Osteoblast (primary cell): Measurements from ENCODE around the gene RAB27B. TPM values are rescaled to one million over a fixed set of nuclear protein-coding genes. Genes with fewer than 3 reads are reported as not detected.
"Not testable (repeated sequence)": the region's sequence is repeated elsewhere in the genome, so short reads cannot be mapped to it uniquely, and the experiment has no call there.

Experiments
- DNase-seq: peaks from one replicate; pipeline ENCODE4 v3.0.0; 2011; ENCODE audit warnings: low spot score, mixed read lengths; ENCODE audit not compliant: insufficient read length; ENCODE audit errors: missing footprints
- H2AFZ ChIP-seq: 2 replicates; pipeline ENCODE4 v1.6.0; 2011; ENCODE audit warnings: mild to moderate bottlenecking, low read length
- H3K27ac ChIP-seq: 2 replicates; pipeline ENCODE4 v1.5.1; 2011; ENCODE audit warnings: mild to moderate bottlenecking, low read depth, low read length, moderate library complexity
- H3K27me3 ChIP-seq: 2 replicates; pipeline ENCODE4 v1.6.0; 2012; ENCODE audit warnings: mild to moderate bottlenecking, control low read depth, inconsistent platforms, low read length, moderate library complexity; ENCODE audit not compliant: insufficient read depth
- H3K36me3 ChIP-seq: 2 replicates; pipeline ENCODE4 v1.5.1; 2011; ENCODE audit warnings: mild to moderate bottlenecking, low read length, control low read depth, moderate library complexity; ENCODE audit not compliant: insufficient read depth
- H3K4me1 ChIP-seq: 2 replicates; pipeline ENCODE4 v1.5.1; 2011; ENCODE audit warnings: mild to moderate bottlenecking, low read length, control low read depth, moderate library complexity; ENCODE audit not compliant: insufficient read depth
- H3K4me2 ChIP-seq: 2 replicates; pipeline ENCODE4 v1.6.0; 2011; ENCODE audit warnings: mild to moderate bottlenecking, low read length; ENCODE audit not compliant: insufficient read depth
- H3K4me3 ChIP-seq: fragments of 200-600 bp; sonication (generic); 3 replicates; pipeline ENCODE4 v1.5.1; 2012; ENCODE audit warnings: mild to moderate bottlenecking, low read length, inconsistent platforms; ENCODE audit not compliant: insufficient read depth
- H3K79me2 ChIP-seq: 2 replicates; pipeline ENCODE4 v1.6.0; 2012; ENCODE audit warnings: mild to moderate bottlenecking, low read length, control low read depth, inconsistent platforms; ENCODE audit not compliant: insufficient read depth
- H3K9me3 ChIP-seq: 2 replicates; pipeline ENCODE4 v1.5.1; 2011; ENCODE audit warnings: low read depth, low read length, control low read depth
- H4K20me1 ChIP-seq: 2 replicates; pipeline ENCODE4 v1.6.0; 2012; ENCODE audit warnings: mild to moderate bottlenecking, low read length, control low read depth; ENCODE audit not compliant: insufficient read depth
- CTCF ChIP-seq: IDR thresholded peaks from 2 replicates; pipeline ENCODE4 v1.5.1; 2011; ENCODE audit warnings: mild to moderate bottlenecking, low read depth, low read length, moderate library complexity; ENCODE audit errors: extremely low read depth
- total RNA-seq: library from RNA; depleted of rRNA; stranded (reverse); fragments of >200 nt; gene quantifications from 2 replicates; pipeline ENCODE4 v1.2.3, GENCODE V29; 2012

RAB27B gene
- total RNA-seq, 1 donor = 55.7 TPM

GRCh38 chr18:54813305-54813704, 15.0 kb upstream of the RAB27B start:
- Histone ChIP-seq H3K4me2 (no peak overlapping the region), H2AFZ (no peak overlapping the region), H3K27ac (no peak overlapping the region), H3K36me3 (no peaks in the 10 kb centered on the region), H3K9me3 (no peaks in the 10 kb centered on the region), H3K4me3 (no peak overlapping the region), H3K79me2 (no peaks in the 10 kb centered on the region), H3K4me1 (no peaks in the 10 kb centered on the region), H3K27me3 (no peaks in the 10 kb centered on the region), H4K20me1 (no peaks in the 10 kb centered on the region)
- no peak for DNase-seq
- TF ChIP-seq CTCF = no peak

- H3K36me3 ChIP-seq = no peaks in the 10 kb centered on the region
- no peak for DNase-seq
- H3K4me1 ChIP-seq = no peaks in the 10 kb centered on the region
- no peak overlapping the region for H2AFZ ChIP-seq
- no peak overlapping the region for H3K4me2 ChIP-seq
- H3K27ac ChIP-seq = no peak overlapping the region
- no peaks in the 10 kb centered on the region for H3K27me3 ChIP-seq
- no peak for TF ChIP-seq CTCF
- H3K4me3 ChIP-seq = no peak overlapping the region
- H3K9me3 ChIP-seq = no peaks in the 10 kb centered on the region
- no peaks in the 10 kb centered on the region for H3K79me2 ChIP-seq
- no peaks in the 10 kb centered on the region for H4K20me1 ChIP-seq
These were observed 14.2 kb upstream of the RAB27B start for GRCh38 chr18:54813977-54814565.

GRCh38 chr18:54815086-54815485, 13.2 kb upstream of the RAB27B start:
- H3K79me2 ChIP-seq = no peaks in the 10 kb centered on the region
- H3K4me2 ChIP-seq = no peak overlapping the region
- H4K20me1 ChIP-seq = no peaks in the 10 kb centered on the region
- no peak overlapping the region for H3K27ac ChIP-seq
- no peaks in the 10 kb centered on the region for H3K4me1 ChIP-seq
- no peak for DNase-seq
- no peaks in the 10 kb centered on the region for H3K9me3 ChIP-seq
- no peak overlapping the region for H3K4me3 ChIP-seq
- no peak for TF ChIP-seq CTCF
- H3K36me3 ChIP-seq = no peaks in the 10 kb centered on the region
- H2AFZ ChIP-seq = no peak overlapping the region
- no peaks in the 10 kb centered on the region for H3K27me3 ChIP-seq

GRCh38 chr18:54820785-54821275, 7.4 kb upstream of the RAB27B start:
- not testable (repeated sequence) for H3K27me3 ChIP-seq, H3K4me3 ChIP-seq, H3K4me2 ChIP-seq, H3K9me3 ChIP-seq, DNase-seq, H3K27ac ChIP-seq, H4K20me1 ChIP-seq, H3K36me3 ChIP-seq, H3K79me2 ChIP-seq, H2AFZ ChIP-seq
- peaks cover 18% of the 10 kb centered on the region for H3K4me1 ChIP-seq
